Cardiac muscle cell (in vitro differentiated cells and primary cell): Measurements from ENCODE around the gene ARID2. TPM values are rescaled to one million over a fixed set of nuclear protein-coding genes. Genes with fewer than 3 reads are reported as not detected.

Experiments
- DNase-seq, 2 donors: peaks; one replicate each; pipeline versions ENCODE4 v3.0.0 to v3.0.0-alpha.2; 2010 to 2017; ENCODE audit warnings: low read depth in 1 of 2, low spot score in 1 of 2
- H3K27ac ChIP-seq: fragments of 200-600 bp; sonication (generic); 2 replicates; pipeline ENCODE4 v1.5.1; 2016
- H3K27me3 ChIP-seq: fragments of 200-600 bp; sonication (generic); 2 replicates; pipeline ENCODE4 v1.6.0; 2016; ENCODE audit warnings: control low read depth
- H3K36me3 ChIP-seq: fragments of 200-600 bp; sonication (generic); 2 replicates; pipeline ENCODE4 v1.5.1; 2016; ENCODE audit warnings: control low read depth
- H3K4me1 ChIP-seq: fragments of 200-600 bp; sonication (generic); 2 replicates; pipeline ENCODE4 v1.8.1; 2017; ENCODE audit warnings: low read depth, mild to moderate bottlenecking, mixed run types
- H3K4me3 ChIP-seq: fragments of 200-600 bp; sonication (generic); 2 replicates; pipeline ENCODE4 v1.5.1; 2016; ENCODE audit warnings: mild to moderate bottlenecking
- H3K9me3 ChIP-seq: fragments of 200-600 bp; sonication (generic); 2 replicates; pipeline ENCODE4 v1.5.1; 2017; ENCODE audit warnings: low read depth, mild to moderate bottlenecking, control low read depth
- CTCF ChIP-seq: IDR thresholded peaks from 2 replicates; pipeline ENCODE4 v1.5.1; 2012; ENCODE audit warnings: low read depth, mild to moderate bottlenecking, low read length
- polyA plus RNA-seq: library from polyadenylated mRNA; unstranded; fragments of >200 nt; fragmentation: Nextera tagmentation; extraction: Ambion mirVana; gene quantifications from 2 replicates; pipeline ENCODE4 v1.2.1, GENCODE V29; 2016
- total RNA-seq: library from RNA; depleted of rRNA; stranded (reverse); fragments of >200 nt; gene quantifications from 2 replicates; pipeline ENCODE4 v1.2.3, GENCODE V29; 2016

ARID2 gene
- total and polyA plus RNA-seq, 2 experiments from 2014 or later: 17.3 to 40.3 TPM

GRCh38 chr12:45918818-45919217 lies 189.3 kb downstream of the ARID2 start:
- H3K36me3 ChIP-seq: peaks cover 35% of the 10 kb centered on the region
- TF ChIP-seq CTCF: no peak
- H3K27me3 ChIP-seq: no peaks in the 10 kb centered on the region

GRCh38 chr12:45928309-45928708 lies 198.8 kb downstream of the ARID2 start:
- Histone ChIP-seq H3K36me3 (peaks cover 75% of the 10 kb centered on the region), H3K27me3 (no peaks in the 10 kb centered on the region), H3K27ac (no peak overlapping the region), H3K4me3 (no peak overlapping the region), H3K4me1 (no peaks in the 10 kb centered on the region), H3K9me3 (no peaks in the 10 kb centered on the region)
- TF ChIP-seq CTCF: no peak
- DNase-seq: no peak

More at GRCh38 chr12:45918818-45919217, 189.3 kb downstream of the ARID2 start:
- H3K9me3 ChIP-seq: no peaks in the 10 kb centered on the region
- H3K4me1 ChIP-seq: no peaks in the 10 kb centered on the region
- DNase-seq: no peak
- no peak overlapping the region for H3K4me3 ChIP-seq
- H3K27ac ChIP-seq: no peak overlapping the region

GRCh38 chr12:45930369-45930768 lies 200.9 kb downstream of the ARID2 start:
- no peaks in the 10 kb centered on the region for H3K27me3 ChIP-seq
- no peak overlapping the region for H3K4me3 ChIP-seq
- no peaks in the 10 kb centered on the region for H3K9me3 ChIP-seq
- H3K4me1 ChIP-seq: no peaks in the 10 kb centered on the region
- H3K27ac ChIP-seq: no peak overlapping the region
- no peak for DNase-seq
- no peak for TF ChIP-seq CTCF
- peaks cover 74% of the 10 kb centered on the region for H3K36me3 ChIP-seq

GRCh38 chr12:45933504-45933903 lies 204.0 kb downstream of the ARID2 start:
- no peak for DNase-seq
- no peak overlapping the region for H3K27ac ChIP-seq
- H3K36me3 ChIP-seq: peaks cover 52% of the 10 kb centered on the region
- no peaks in the 10 kb centered on the region for H3K4me1 ChIP-seq
- H3K4me3 ChIP-seq: no peak overlapping the region
- no peak for TF ChIP-seq CTCF
- no peaks in the 10 kb centered on the region for H3K9me3 ChIP-seq
- H3K27me3 ChIP-seq: no peaks in the 10 kb centered on the region

GRCh38 chr12:45934956-45935355 lies 205.4 kb downstream of the ARID2 start:
- Histone ChIP-seq H3K9me3 (no peaks in the 10 kb centered on the region), H3K4me3 (no peak overlapping the region), H3K4me1 (no peaks in the 10 kb centered on the region), H3K36me3 (peaks cover 41% of the 10 kb centered on the region), H3K27me3 (no peaks in the 10 kb centered on the region), H3K27ac (no peak overlapping the region)
- no peak for TF ChIP-seq CTCF
- DNase-seq: no peak

- no peak overlapping the region for H3K4me3 ChIP-seq
- H3K36me3 ChIP-seq: peaks cover 18% of the 10 kb centered on the region
- no peaks in the 10 kb centered on the region for H3K27me3 ChIP-seq
- no peak overlapping the region for H3K27ac ChIP-seq
- no peaks in the 10 kb centered on the region for H3K4me1 ChIP-seq
- no peak for TF ChIP-seq CTCF
- no peaks in the 10 kb centered on the region for H3K9me3 ChIP-seq
- DNase-seq: no peak
Measured at GRCh38 chr12:45938566-45938965, 209.1 kb downstream of the ARID2 start.
